Testis (tissue), 3 donors: ENCODE measurements around the gene FYN. TPM values are rescaled to one million over a fixed set of nuclear protein-coding genes. Genes with fewer than 3 reads are reported as not detected.
A peak's percentile ranks its signal among the peaks of the same experiment; 100 is the strongest.

Source experiments
- DNase-seq: peaks from one replicate; pipeline ENCODE4 v3.0.0-alpha.2; 2019
- H3K27ac ChIP-seq, 2 donors: fragments of 200-600 bp; sonication (generic); one replicate each; pipeline ENCODE4 v1.5.1; 2019
- H3K27me3 ChIP-seq: fragments of 200-600 bp; sonication (generic); one replicate; pipeline ENCODE4 v1.5.1; 2019
- H3K36me3 ChIP-seq: fragments of 200-600 bp; sonication (generic); one replicate; pipeline ENCODE4 v1.5.1; 2017; ENCODE audit warnings: low read depth; ENCODE audit errors: missing control alignments
- H3K4me1 ChIP-seq: fragments of 200-600 bp; sonication (generic); one replicate; pipeline ENCODE4 v1.5.1; 2019
- H3K4me3 ChIP-seq, 2 donors: fragments of 200-600 bp; sonication (generic); one replicate each; pipeline ENCODE4 v1.5.1; 2017 to 2019
- H3K9me3 ChIP-seq: fragments of 200-600 bp; sonication (generic); one replicate; pipeline ENCODE4 v1.5.1; 2017
- POLR2A ChIP-seq: fragments of 450-650 bp; IDR thresholded peaks from one replicate; pipeline ENCODE4 v1.6.1; 2017; ENCODE audit warnings: antibody characterized with exemption, mild to moderate bottlenecking, moderate library complexity
- WGBS, 2 donors: methylation state at CpG; one replicate each; pipeline ENCODE4 v1.1.5; 2018; 5-methylcytosine and 5-hydroxymethylcytosine counted together
- intact Hi-C: fragments of 100-400 bp; cut with DNase I; formaldehyde crosslinking; loops from one replicate; pipeline ENCODE4 v1.15.1; 2023; ENCODE audit warnings: low total_unique reads
- polyA plus RNA-seq: library from polyadenylated mRNA; stranded (reverse); fragments of 350-450 nt; fragmentation: Illumina TruSeq; extraction: RNeasy Lipid Tissue Mini Kit (QIAGEN cat#74804); gene quantifications from one replicate; pipeline ENCODE4 v1.2.3, GENCODE V29; 2014; ENCODE audit warnings: low read depth, low replicate concordance; ENCODE audit not compliant: insufficient read depth
- total RNA-seq, 2 donors: library from RNA; depleted of rRNA; stranded (reverse); fragments of >200 nt; gene quantifications; one replicate each; pipeline ENCODE4 v1.2.3, GENCODE V29; 2016
- TF ChIP-seq, protein P1 (sequence below), 3 experiments: fragments of 450-650 bp in 2 of 3; fragments of 200-600 bp in 1 of 3; sonication (generic) in 1 of 3; IDR thresholded peaks; one replicate each; pipeline ENCODE4 v1.5.1; 2016 to 2019; ENCODE audit warnings: antibody characterized with exemption in 3 of 3, mild to moderate bottlenecking in 2 of 3, moderate library complexity in 1 of 3

Gene FYN
- total and polyA plus RNA-seq, 3 donors from 2014 or later = 74.0 to 145 (median 104) TPM

DNA sequence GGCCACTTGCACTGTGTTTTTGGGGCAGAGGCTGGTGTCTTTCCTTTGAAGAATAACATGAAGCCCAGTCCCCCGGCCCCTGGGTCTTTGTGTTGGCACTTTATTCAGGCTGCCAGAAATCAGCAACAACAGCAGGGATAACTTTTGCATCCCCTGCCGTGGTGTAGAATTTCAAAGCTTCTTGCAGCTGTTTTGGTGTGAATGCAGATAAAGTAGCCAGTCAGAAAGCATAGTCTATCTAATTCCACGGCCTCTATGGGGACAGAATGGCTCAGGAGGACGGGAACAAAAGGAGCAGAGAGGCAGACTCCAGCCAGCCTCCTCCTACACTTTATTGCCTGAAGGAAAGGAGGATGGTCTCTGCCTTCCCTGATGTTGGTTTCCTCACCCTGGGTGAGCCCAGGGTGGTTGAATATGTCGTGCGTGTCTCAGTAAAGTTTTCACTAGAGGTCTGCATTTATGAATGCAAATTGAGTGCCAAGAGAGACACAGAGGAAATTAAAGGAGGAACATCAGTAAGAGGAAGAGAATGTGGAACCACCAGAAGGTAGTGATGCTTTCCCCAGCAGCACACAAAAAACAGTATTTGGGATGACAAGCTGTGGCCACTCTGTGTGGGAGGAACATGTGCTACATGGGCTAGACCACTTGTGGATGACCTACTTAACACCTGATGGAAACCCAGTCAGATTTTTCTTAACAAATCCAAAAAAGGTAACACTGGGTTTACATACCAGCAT, 141.6 kb downstream of the FYN start:
- Histone ChIP-seq H3K36me3 (no peaks in the 10 kb centered on the region), H3K4me3 (no peak overlapping the region), H3K27ac (peak overlapping the region in 1 of 2 donors; percentile 11), H3K4me1 (peaks cover 17% of the 10 kb centered on the region), H3K27me3 (no peaks in the 10 kb centered on the region), H3K9me3 (no peaks in the 10 kb centered on the region)
- TF ChIP-seq POLR2A = no peak
- DNase-seq = no peak
- intact Hi-C loops = no loop called here
- WGBS, 2 donors = 35 to 51% methylated on average over 6 of the region's 6 CpGs

DNA sequence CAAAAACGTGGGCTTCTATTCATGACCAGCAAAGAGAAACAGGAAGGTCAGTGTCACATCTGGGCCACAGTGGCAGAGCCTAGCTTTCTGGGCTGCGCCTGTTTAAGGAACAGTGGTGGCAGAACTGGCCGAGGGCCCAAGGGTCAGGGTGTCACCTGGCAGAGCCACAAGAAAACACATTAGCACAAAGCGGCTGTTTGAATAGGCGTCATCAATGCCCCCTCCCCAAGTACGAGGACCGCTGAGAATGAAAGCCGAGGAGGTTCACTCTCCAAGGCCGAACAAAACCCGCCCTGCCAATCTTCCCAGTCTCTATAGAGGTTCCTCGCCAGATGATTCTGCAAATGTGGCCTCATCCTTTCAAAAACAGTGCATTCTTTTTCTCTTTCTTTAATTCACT, 142.4 kb downstream of the FYN start:
- Histone ChIP-seq H3K27me3 (no peaks in the 10 kb centered on the region), H3K9me3 (no peaks in the 10 kb centered on the region), H3K36me3 (no peaks in the 10 kb centered on the region), H3K4me1 (peaks cover 17% of the 10 kb centered on the region), H3K4me3 (no peak overlapping the region), H3K27ac (peak overlapping the region in 1 of 2 donors; percentile 11)
- TF ChIP-seq, protein P1, sequence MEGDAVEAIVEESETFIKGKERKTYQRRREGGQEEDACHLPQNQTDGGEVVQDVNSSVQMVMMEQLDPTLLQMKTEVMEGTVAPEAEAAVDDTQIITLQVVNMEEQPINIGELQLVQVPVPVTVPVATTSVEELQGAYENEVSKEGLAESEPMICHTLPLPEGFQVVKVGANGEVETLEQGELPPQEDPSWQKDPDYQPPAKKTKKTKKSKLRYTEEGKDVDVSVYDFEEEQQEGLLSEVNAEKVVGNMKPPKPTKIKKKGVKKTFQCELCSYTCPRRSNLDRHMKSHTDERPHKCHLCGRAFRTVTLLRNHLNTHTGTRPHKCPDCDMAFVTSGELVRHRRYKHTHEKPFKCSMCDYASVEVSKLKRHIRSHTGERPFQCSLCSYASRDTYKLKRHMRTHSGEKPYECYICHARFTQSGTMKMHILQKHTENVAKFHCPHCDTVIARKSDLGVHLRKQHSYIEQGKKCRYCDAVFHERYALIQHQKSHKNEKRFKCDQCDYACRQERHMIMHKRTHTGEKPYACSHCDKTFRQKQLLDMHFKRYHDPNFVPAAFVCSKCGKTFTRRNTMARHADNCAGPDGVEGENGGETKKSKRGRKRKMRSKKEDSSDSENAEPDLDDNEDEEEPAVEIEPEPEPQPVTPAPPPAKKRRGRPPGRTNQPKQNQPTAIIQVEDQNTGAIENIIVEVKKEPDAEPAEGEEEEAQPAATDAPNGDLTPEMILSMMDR (IDR thresholded peaks at IDR 0.05) = no peak
- no peak for TF ChIP-seq POLR2A
- WGBS, 2 donors = 28 to 56% methylated on average over 11 of the region's 11 CpGs
- intact Hi-C loops = no loop called here
- DNase-seq = peak; percentile 51

DNA sequence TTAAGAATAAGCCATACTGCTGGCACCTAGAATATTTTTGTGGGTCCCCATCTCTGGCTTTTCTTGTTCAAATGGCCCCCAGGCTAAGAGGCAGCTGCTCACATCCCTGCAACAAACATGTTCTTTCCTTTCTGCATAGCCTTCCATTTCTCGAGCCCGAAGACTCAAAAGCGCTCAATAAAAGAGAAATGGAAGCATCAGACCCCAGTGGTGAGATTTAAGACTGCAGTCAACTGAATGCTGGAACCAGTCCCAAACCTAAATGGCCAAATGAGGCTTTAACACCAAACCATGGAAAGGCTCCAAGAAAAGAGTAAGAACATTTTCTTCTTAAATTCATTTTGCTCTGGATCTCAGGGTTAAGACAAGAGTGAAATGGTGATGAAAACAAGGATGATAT, 145.4 kb downstream of the FYN start:
- Histone ChIP-seq H3K4me3 (no peak overlapping the region), H3K9me3 (no peaks in the 10 kb centered on the region), H3K27me3 (no peaks in the 10 kb centered on the region), H3K4me1 (peaks cover 17% of the 10 kb centered on the region), H3K36me3 (no peaks in the 10 kb centered on the region), H3K27ac (no peak overlapping the region)
- no peak for DNase-seq
- WGBS, 2 donors = 60 to 75% methylated on average over 3 of the region's 3 CpGs
- TF ChIP-seq POLR2A = no peak
- TF ChIP-seq, protein P1 (IDR thresholded peaks at IDR 0.05) = peak in 2 of 3 experiments; percentile 38 to 41
- intact Hi-C loops = no loop called here

DNA sequence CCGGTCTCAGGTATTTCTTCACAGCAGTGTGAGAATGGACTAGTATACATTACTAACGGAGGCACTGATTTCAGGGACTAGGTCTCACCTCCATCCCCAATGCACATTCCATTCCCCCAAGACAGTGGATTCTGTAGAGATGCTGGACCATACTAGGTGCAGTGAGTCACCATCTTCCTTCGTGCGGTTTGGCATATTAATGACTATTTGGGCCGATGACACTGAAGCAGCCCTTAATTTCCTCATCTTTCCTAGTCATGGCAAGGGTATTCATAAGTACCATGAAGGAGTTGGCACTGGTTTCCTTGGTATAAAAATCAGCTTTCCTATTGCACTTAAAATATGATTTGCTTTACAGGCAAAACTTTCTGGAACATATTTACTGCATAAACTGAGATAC, 146.2 kb downstream of the FYN start:
- intact Hi-C loops = no loop called here
- DNase-seq = no peak
- WGBS, 2 donors = 94 to 95% methylated on average over 5 of the region's 5 CpGs

DNA sequence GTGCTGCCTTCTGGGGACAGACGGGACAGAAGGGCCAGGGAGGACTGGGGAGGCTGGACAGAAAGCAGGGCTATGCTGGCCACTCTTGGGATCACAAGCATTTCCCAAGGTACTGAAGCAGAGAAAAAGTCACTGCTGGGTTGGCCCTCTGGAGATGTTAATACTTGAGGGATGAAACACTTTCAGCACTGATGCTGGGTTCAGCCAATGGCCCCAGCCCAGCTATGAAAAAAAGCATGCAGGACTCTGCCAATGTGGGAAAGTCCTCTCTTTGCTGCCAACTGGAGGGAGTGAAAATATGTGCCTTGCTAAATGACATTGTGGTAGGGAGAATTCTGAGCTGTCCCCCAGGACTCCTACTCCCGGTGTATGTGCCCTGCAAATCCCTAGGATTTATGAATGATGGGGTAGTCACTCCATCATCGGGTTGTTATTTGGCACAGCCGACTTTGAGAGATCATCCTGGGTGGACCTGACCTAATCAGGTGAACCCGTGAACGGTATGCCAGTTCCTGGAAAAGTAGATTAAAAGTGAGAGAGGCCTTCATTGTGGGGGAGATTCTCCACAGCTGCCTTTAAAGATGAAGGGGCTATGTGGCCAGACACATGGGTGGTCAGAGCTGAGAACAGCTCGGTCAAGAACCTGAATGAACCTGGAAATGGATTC, 147.7 kb downstream of the FYN start:
- TF ChIP-seq, protein P1 (IDR thresholded peaks at IDR 0.05) = no peak
- TF ChIP-seq POLR2A = no peak
- peaks cover 4% of the 10 kb centered on the region for H3K4me1 ChIP-seq
- no peak for DNase-seq
- WGBS, 2 donors = 91 to 98% methylated on average over 7 of the region's 7 CpGs
- intact Hi-C loops = no loop called here
- H3K36me3 ChIP-seq = no peaks in the 10 kb centered on the region
- H3K27ac ChIP-seq = no peak overlapping the region
- H3K27me3 ChIP-seq = no peaks in the 10 kb centered on the region
- no peaks in the 10 kb centered on the region for H3K9me3 ChIP-seq
- H3K4me3 ChIP-seq = no peak overlapping the region

More for the DNA sequence above, 146.2 kb downstream of the FYN start:
- Histone ChIP-seq H3K27me3 (no peaks in the 10 kb centered on the region), H3K4me3 (no peak overlapping the region), H3K4me1 (peaks cover 17% of the 10 kb centered on the region), H3K9me3 (no peaks in the 10 kb centered on the region), H3K36me3 (no peaks in the 10 kb centered on the region), H3K27ac (no peak overlapping the region)
- TF ChIP-seq, protein P1 (IDR thresholded peaks at IDR 0.05) = no peak
- no peak for TF ChIP-seq POLR2A
